PC-9 (cell line): Measurements from ENCODE around the gene HECTD1. TPM values are rescaled to one million over a fixed set of nuclear protein-coding genes. Genes with fewer than 3 reads are reported as not detected.
"Not testable (repeated sequence)": the region's sequence is repeated elsewhere in the genome, so short reads cannot be mapped to it uniquely, and the experiment has no call there.

Source experiments
- BruUV-seq: library from RNA; stranded (reverse); fragments of 400-500 nt; replicated peaks from 2 replicates; lab custom pipeline; 2021; lab: Mats Ljungman, UMichigan
- CTCF ChIA-PET: fragments of 300-600 bp; sonication (Branson Sonifier 250); formaldehyde crosslinking; loops from one replicate; lab custom pipeline; 2022; ENCODE audit warnings: antibody characterized with exemption; lab: Charles Lee
- POLR2A ChIA-PET: fragments of 300-600 bp; sonication (Branson Sonifier 250); formaldehyde crosslinking; loops from one replicate; lab custom pipeline; 2022; ENCODE audit warnings: antibody characterized with exemption; ENCODE audit not compliant: unreplicated experiment; lab: Charles Lee
- DNase-seq, 2 experiments: peaks; one replicate each; pipeline versions ENCODE4 v3.0.0 to v3.0.0-alpha.2; 2015 to 2022; ENCODE audit warnings: mixed read lengths in 1 of 2
- H2AFZ ChIP-seq: fragments of 200-600 bp; sonication (generic); 2 replicates; pipeline ENCODE4 v1.8.1; 2017; ENCODE audit warnings: antibody characterized with exemption
- H3F3A ChIP-seq: fragments of 200-600 bp; sonication (generic); 2 replicates; pipeline ENCODE4 v1.8.1; 2017; ENCODE audit warnings: antibody characterized with exemption, mild to moderate bottlenecking, low read depth; ENCODE audit not compliant: insufficient read depth
- H3K27ac ChIP-seq: fragments of 200-600 bp; sonication (generic); 2 replicates; pipeline ENCODE4 v1.6.1; 2016; ENCODE audit warnings: mixed run types
- H3K27me3 ChIP-seq: fragments of 200-600 bp; sonication (generic); 2 replicates; pipeline ENCODE4 v1.6.1; 2016; ENCODE audit warnings: low read depth, mixed run types; ENCODE audit not compliant: insufficient read depth
- H3K36me3 ChIP-seq: fragments of 200-600 bp; sonication (generic); 2 replicates; pipeline ENCODE4 v1.6.1; 2016; ENCODE audit warnings: low read depth, mixed run types
- H3K4me1 ChIP-seq: fragments of 200-600 bp; sonication (generic); replicated peaks from 2 replicates; pipeline ENCODE4 v1.6.1; 2016; ENCODE audit warnings: mixed run types; ENCODE audit not compliant: insufficient read depth
- H3K4me2 ChIP-seq: fragments of 200-600 bp; sonication (generic); 2 replicates; pipeline ENCODE4 v1.6.1; 2017; ENCODE audit warnings: mixed run types
- H3K4me3 ChIP-seq: fragments of 200-600 bp; sonication (generic); 2 replicates; pipeline ENCODE4 v1.6.1; 2016; ENCODE audit warnings: mixed run types
- H3K79me2 ChIP-seq: fragments of 200-600 bp; sonication (generic); 2 replicates; pipeline ENCODE4 v1.6.1; 2017; ENCODE audit warnings: low read depth, mixed run types
- H3K9me2 ChIP-seq: fragments of 200-600 bp; sonication (generic); 2 replicates; pipeline ENCODE4 v1.8.1; 2017; ENCODE audit warnings: mild to moderate bottlenecking; ENCODE audit not compliant: insufficient read depth
- H3K9me3 ChIP-seq: fragments of 200-600 bp; sonication (generic); 2 replicates; pipeline ENCODE4 v1.8.1; 2016; ENCODE audit warnings: low read depth; ENCODE audit not compliant: insufficient read depth
- H4K20me1 ChIP-seq: fragments of 200-600 bp; sonication (generic); 2 replicates; pipeline ENCODE4 v1.8.1; 2017; ENCODE audit not compliant: insufficient read depth
- EZH2 ChIP-seq: fragments of 200-600 bp; sonication (generic); IDR thresholded peaks from 2 replicates; pipeline ENCODE4 v1.8.0; 2017; ENCODE audit warnings: antibody characterized with exemption, low read depth
- intact Hi-C: fragments of 100-400 bp; cut with micrococcal nuclease; formaldehyde crosslinking; loops from one replicate; pipeline ENCODE4 v1.10.0; 2022; ENCODE audit not compliant: unreplicated experiment
- total RNA-seq: library from RNA; stranded (reverse); gene quantifications from 2 replicates; pipeline ENCODE4 v1.2.3, GENCODE V29; 2021
- TF ChIP-seq, protein P1 (sequence below): fragments of 200-600 bp; sonication (generic); conservative IDR thresholded peaks from 2 replicates; pipeline ENCODE4 v1.6.1; 2017; ENCODE audit warnings: mixed run types, antibody characterized with exemption, mild to moderate bottlenecking, moderate library complexity

Gene HECTD1
- total RNA-seq, 1 experiment from 2014 or later = 93.9 TPM

DNA sequence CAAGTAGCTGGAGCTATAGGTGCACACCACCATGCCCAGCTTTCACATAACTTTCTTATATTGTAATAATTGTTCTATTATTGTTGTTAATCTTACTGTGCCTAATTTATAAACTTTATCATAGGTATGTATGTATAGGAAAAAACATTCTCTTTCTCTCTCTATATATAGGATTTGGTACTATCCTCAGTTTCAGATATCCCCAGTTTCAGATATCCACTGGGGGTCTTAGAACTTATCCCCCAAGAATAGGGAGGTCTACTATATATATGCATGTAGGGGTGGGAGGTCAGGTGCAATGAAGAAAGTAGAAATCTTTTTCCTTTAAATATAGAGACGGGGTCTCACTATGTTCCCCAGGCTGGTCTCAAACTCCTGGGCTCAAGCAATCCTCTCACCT, 110.5 kb downstream of the HECTD1 start:
- H3K4me1 ChIP-seq = no peaks in the 10 kb centered on the region
- no peaks in the 10 kb centered on the region for H3K9me2 ChIP-seq
- ChIA-PET POLR2A (no interaction called here), CTCF (no interaction called here)
- DNase-seq = no peak
- no peaks in the 10 kb centered on the region for H3K9me3 ChIP-seq
- no peaks in the 10 kb centered on the region for H3K27me3 ChIP-seq
- intact Hi-C loops = no loop called here
- no peaks in the 10 kb centered on the region for H3K79me2 ChIP-seq
- no peaks in the 10 kb centered on the region for H4K20me1 ChIP-seq
- TF ChIP-seq, protein P1, sequence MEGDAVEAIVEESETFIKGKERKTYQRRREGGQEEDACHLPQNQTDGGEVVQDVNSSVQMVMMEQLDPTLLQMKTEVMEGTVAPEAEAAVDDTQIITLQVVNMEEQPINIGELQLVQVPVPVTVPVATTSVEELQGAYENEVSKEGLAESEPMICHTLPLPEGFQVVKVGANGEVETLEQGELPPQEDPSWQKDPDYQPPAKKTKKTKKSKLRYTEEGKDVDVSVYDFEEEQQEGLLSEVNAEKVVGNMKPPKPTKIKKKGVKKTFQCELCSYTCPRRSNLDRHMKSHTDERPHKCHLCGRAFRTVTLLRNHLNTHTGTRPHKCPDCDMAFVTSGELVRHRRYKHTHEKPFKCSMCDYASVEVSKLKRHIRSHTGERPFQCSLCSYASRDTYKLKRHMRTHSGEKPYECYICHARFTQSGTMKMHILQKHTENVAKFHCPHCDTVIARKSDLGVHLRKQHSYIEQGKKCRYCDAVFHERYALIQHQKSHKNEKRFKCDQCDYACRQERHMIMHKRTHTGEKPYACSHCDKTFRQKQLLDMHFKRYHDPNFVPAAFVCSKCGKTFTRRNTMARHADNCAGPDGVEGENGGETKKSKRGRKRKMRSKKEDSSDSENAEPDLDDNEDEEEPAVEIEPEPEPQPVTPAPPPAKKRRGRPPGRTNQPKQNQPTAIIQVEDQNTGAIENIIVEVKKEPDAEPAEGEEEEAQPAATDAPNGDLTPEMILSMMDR = no peak
- TF ChIP-seq EZH2 = no peak
- no peak overlapping the region for H3K27ac ChIP-seq
- no peak overlapping the region for H3K4me2 ChIP-seq
- H2AFZ ChIP-seq = no peak overlapping the region
- H3F3A ChIP-seq = no peaks in the 10 kb centered on the region
- H3K4me3 ChIP-seq = no peak overlapping the region
- H3K36me3 ChIP-seq = peaks cover 4% of the 10 kb centered on the region; the same call in 1 of the 2 replicates
- no TSS peak for BruUV-seq

DNA sequence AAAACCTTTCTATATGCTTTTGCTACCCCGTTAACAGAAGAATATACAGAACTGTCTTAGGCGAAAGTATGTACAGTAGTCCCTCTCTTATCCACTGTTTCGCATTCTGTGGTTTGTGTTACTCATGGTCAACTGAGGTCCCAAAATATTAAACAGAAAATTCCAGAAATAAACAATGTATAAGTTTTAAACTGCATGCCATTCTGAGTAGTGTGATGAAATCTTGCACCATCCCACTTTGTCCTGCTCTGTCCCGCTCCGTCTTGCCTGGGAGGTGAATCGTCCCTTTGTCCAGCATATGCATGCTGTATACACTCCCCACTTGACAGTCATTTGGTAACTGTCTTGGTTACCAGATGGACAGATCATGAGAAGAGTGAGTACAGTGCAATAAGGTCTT, 111.3 kb downstream of the HECTD1 start:
- no peaks in the 10 kb centered on the region for H3F3A ChIP-seq
- H3K9me3 ChIP-seq = no peaks in the 10 kb centered on the region
- no peaks in the 10 kb centered on the region for H3K36me3 ChIP-seq
- no TSS peak for BruUV-seq
- intact Hi-C loops = no loop called here
- no peak overlapping the region for H3K4me3 ChIP-seq
- CTCF ChIA-PET = no interaction called here
- TF ChIP-seq EZH2 = no peak
- TF ChIP-seq, protein P1 = no peak
- no peak overlapping the region for H2AFZ ChIP-seq
- H3K9me2 ChIP-seq = no peaks in the 10 kb centered on the region
- no peak overlapping the region for H3K27ac ChIP-seq
- H3K4me1 ChIP-seq = no peaks in the 10 kb centered on the region
- no peaks in the 10 kb centered on the region for H3K27me3 ChIP-seq
- POLR2A ChIA-PET = no interaction called here
- DNase-seq = no peak
- no peaks in the 10 kb centered on the region for H3K79me2 ChIP-seq
- H3K4me2 ChIP-seq = no peak overlapping the region
- H4K20me1 ChIP-seq = no peaks in the 10 kb centered on the region

DNA sequence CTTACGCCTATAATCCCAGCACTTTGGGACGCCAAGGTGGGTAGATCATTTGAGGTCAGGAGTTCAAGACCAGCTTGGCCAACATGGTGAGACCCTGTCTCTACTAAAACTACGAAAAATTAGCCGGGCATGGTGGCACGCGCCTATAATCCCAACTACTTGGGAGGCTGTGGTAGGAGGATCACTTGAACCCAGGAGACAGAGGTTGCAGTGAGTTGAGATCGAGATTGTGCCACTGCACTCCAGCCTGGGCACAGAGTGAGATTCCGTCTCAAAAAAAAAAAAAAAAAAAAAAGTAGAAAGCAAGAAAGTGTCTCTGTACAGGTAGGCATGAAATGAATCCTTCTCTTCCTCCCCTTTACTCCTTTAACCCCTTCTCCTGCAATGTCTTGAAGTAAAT, 111.8 kb downstream of the HECTD1 start:
- H3K27ac ChIP-seq, H4K20me1 ChIP-seq, intact Hi-C loops, CTCF ChIA-PET, H3K4me2 ChIP-seq, H2AFZ ChIP-seq, POLR2A ChIA-PET, H3K36me3 ChIP-seq, H3K9me3 ChIP-seq, H3K4me3 ChIP-seq, H3K4me1 ChIP-seq, H3K27me3 ChIP-seq, H3K79me2 ChIP-seq, DNase-seq, H3K9me2 ChIP-seq, BruUV-seq, H3F3A ChIP-seq: not testable (repeated sequence)

DNA sequence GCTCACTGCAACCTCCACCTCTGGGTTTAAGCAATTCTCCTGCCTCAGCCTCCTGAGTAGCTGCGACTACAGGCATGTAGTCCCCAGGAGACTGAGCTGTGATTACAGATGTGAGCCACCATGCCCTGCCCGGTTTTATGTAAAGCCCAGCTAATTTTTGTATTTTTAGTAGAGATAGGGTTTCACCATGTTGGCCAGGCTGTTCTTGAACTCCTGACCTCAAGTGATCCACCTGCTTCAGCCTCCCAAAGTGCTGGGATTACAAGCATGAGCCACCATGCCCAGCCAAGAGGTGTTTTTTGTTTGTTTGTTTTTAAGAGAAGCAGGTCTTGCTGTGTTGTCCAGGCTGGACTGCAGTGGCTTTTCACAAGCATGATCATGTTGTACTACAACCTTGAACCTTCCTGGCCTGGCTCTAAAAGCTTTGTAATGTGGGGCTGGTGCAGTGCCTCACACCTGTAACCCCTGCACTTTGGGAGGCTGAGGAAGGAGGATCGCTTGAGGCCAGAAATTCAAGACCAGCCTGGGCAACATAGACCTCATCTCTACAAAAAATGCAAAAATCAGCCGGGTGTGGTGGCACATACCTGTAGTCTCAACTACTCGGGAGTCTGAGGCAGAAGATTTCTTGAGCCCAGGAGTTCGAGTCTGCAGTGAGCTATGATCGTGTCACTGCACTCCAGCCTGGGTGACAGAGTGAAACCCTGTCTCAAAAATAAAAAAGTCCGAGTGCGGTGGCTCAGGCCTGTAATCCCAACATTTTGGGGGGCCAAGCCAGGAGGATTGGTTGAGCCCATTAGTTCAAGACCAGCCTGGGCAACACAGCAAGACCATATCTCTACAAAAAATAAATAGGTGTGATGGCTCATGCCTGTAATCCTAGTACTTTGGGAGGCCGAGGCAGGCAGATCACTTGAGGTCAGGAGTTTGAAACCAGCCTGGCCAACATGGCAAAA, 113.4 kb downstream of the HECTD1 start:
- H3K4me3 ChIP-seq, H3K9me2 ChIP-seq, H4K20me1 ChIP-seq, H3K36me3 ChIP-seq, CTCF ChIA-PET, POLR2A ChIA-PET, DNase-seq, H3K27ac ChIP-seq, H3K79me2 ChIP-seq, H3K9me3 ChIP-seq, BruUV-seq, H2AFZ ChIP-seq, H3K4me2 ChIP-seq, intact Hi-C loops, H3F3A ChIP-seq, H3K27me3 ChIP-seq: not testable (repeated sequence)
- H3K4me1 ChIP-seq = peaks cover 11% of the 10 kb centered on the region
